ENCODE measurements around the gene NTRK2.

Gene NTRK2

DNA sequence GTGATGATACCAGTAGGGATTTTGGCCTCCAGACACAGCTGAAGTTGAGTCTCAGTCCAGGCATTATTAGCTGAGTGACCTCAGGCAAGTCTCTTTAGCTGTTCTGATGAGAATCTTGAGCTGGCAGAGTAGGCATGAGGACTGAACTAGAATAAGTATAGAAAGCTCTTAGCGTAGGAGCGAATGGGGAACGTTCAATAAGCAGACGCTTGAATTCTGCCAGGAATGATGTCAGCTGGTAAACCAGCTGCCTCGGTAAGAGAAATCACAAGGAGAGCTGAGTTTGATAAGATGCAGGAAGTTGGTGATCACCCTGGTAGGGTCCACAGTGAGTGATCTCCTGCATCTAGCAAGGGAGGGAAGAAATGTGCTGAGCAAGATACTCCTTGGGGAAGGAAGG, 280.4 kb downstream of the NTRK2 start:
- DNase-seq: no peak

DNA sequence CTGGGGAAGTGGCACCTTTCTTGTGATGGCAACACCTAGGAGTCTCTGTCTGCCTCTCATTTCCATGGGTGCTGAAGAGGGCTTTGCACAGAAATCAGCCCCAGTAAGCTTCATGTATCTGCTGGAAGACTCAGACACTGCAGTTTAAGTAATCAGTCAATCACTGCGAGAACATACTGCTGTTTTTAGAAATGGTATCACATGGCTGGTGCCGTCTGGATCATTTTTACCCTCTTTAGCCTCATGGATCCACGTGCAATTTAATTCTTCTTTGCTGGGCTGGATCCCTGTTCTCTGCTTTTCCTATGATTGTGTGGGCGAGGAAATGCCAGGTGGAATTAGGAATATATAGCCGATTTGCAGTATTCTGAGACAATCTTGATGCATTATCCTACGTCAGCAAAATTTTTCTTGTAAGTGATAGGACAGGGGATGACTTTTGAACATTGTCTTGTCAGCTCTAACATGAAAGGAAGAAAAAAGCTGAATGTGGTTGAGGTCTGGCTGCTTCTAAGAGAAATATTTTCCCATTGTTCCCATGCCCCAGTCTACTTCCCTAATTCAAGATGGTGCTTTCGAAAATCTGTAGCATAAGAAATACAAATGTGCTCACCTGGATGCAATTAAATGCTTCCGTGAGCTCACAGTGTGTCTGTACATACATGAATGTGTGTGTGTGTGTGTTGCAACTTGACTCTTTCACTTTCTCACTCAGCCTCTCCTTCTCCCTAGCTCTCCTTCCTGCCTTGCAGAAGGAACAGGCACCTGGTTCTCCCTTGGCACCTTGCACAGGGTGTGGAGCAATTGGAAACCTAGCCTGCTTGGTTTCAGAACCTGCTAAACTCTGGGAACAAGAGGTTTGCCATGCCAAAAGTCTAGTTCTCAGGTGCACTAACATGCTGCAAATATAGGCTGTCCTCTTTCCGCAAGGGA, 281.6 kb downstream of the NTRK2 start:
- DNase-seq: no peak

DNA sequence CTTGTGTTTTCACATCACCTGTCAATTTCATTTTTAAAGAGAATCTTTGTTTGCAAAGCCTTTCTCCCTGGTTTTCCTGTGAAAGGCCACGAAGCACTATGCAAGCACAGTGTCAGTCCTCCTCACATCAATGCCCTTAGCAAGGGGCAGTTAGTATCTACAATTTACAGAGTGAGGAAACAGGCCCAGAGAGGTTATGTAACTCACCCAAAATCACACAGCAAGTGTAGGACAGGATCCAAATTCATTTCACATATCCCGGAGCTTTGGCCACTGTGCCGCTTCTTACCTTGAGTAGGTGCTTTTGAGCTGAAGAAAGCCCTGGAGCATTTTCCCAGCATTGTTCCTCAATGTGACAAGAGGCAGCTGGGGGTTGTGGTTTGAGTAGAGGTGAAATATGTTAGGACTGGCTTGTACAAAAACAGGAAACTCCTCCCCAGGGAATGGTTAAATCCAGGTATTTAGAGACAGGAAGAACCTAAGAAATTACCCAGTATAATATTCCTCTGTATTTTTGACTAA, 283.8 kb downstream of the NTRK2 start:
- DNase-seq: no peak

DNA sequence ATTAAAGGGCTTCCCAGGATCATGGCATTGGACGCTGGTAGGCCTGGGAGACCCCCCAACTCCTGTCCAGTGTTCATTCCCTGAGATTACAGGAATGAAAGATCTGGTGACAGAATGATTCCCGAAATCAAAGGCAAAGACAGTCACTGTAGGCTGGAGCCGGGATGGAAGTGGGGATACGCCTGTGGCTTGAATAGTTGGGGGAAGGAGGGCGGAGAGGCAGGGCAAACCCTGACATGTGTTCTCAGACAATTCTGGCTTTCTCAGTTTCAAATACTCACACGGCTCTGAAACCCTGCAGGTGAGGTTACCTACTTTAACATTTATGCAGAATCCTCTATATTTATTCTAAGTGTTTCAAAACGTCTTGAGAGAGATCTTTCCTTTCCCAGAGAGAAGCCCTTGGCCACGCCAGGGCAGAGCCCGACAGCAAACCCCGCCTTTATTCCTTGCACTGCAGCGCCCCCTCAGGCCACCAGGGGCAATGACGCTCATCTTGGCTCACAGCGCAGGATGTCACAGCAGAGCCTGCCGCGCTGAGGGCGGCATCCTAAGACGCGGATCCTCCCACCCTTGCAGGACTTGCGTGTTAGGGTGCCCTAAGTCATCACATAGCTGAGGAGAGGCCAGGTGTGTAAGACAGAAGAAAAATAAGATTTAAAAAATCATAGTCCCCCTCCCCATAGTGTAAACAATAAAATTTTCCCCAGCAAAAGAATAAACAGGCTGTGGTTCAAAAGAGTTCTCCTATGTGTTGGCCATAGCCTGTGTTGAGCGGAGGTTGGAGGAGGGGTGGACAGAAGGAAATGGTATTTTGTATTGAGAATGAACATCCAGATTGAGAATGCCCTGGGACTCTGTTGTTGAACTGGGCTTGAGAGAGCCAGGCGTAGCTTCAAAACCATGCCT, 284.5 kb downstream of the NTRK2 start:
- peak in 1 of 2 experiments; percentile 0 for DNase-seq

DNA sequence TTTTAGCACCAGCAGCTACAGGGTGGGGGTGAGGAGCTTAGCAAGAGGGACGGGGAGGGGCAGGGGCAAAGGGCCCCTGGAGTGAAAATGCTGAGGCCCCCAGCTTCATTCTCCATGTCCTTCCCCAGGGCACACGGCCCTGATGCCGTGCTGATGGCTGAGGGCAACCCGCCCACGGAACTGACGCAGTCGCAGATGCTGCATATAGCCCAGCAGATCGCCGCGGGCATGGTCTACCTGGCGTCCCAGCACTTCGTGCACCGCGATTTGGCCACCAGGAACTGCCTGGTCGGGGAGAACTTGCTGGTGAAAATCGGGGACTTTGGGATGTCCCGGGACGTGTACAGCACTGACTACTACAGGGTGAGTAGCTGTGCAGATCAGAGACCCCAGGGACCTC, 285.6 kb downstream of the NTRK2 start:
- no peak for DNase-seq

DNA sequence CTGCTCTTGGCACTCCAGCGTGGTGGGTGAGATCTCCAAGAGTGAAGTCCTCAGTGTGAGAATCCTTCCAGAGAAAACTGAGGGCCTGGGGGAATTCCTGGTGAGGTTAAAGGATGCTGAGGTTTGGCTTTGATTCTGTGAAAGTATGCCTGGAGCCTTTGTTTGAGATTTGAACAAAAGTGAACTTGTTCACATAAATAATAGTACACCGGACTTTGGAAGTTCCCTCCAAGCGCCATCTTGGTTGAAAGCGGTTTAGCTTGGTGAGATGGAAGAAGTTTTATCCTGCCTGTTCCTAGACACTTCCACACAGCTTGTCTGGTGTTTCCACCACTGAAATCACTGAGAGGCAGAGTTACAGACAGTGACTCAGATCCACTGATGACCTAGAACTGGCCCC, 286.4 kb downstream of the NTRK2 start:
- DNase-seq: no peak

DNA sequence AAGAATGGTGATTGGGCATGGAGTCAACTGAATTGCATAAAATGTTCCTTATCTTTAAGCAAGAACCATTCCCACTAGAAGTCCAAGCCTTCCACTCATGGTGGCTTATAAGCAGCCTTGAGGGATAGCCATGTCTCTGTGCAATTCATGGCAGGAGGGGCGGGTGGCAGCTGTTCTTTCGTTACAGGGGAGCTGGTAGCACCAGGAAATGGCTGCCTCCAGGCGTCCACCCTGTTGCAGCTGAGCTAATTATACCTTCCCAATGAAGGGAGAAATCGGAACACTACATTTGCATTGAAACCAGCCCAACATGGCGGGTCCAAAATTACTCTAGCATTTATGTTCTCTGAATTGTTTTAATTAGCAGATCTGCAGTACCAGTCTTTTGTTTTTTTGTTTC, 289.8 kb downstream of the NTRK2 start:
- DNase-seq: no peak

DNA sequence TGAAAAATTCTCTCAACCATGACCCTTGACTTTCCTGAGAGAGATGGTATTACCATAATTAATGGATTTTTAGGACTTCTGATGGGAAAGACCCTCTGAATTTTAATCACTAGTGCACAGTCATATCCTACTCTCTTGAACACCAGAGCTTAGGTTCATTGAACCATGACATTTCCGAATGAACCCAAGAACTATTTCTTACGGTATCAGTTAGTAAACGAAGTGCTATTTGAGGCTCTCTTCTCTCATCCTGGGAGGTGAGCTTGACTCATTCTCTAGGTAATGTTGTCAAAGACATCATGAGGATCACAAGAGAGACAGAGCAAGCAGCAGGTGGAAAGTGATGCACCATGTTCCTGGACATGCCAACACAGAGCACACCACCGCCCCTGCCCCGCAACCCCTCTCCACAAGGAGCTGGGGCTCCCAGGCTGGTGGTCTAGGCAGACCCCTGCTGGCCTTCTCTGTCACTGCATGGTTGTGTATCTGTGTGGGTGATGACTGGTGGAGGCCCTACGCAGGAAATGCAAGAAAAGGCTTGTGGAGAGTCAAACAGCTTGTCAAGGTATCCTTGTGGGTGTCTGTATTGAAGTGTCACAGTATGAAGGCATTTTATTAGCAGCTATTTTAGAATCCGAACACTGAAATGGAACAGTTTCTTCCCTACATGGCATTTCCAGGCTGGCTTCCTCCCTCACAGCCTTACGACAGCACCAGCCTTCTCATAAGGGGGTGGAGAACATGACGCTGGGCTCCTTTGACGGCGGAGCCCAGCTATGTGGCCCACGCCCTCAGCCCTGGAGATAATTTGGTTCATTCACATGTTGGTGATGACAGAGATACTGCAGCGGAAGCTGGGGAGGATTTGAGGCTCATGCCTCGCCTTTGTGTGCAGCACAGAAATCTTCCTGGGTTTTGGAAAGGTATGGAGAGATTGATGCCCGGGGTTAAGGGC, 297.6 kb downstream of the NTRK2 start:
- no peak for DNase-seq

DNA sequence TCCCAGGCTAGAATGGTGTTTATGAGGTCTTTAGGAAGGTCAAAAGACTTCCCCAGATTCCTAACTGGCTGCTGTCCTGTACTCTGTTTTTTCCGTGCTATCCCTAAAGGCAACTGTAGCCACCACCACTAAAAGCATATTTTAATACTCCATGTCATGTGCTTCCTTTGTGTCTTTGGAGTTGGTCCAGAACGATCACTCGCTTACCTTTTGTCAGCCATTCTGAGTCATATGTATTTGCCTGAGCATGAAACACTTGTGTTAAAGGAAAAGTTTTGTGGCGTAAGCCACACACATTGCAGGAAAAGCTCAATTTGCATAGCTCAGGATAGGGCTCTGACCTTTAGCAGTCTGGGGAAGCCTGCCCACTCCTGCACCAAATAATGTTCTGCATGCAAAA, 299.6 kb downstream of the NTRK2 start:
- DNase-seq: no peak

DNA sequence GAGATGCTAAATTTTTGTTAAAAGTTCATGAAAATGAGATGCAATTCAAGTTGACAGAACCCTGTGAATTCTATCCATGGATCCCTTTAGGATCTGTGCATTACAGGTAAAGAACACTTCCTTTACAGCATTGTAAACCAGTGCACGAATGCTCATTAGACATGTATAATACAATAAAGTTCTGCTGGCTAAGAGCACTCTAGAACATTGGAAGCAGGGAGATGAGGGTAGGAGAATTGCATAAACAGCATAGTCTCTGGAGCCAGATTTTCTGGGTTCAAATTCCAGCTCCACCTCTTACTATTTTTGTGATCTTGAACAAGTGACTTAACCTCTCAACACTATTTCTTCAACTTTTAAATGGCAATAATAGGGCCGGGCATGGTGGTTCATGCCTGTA, 300.2 kb downstream of the NTRK2 start:
- DNase-seq: no peak

DNA sequence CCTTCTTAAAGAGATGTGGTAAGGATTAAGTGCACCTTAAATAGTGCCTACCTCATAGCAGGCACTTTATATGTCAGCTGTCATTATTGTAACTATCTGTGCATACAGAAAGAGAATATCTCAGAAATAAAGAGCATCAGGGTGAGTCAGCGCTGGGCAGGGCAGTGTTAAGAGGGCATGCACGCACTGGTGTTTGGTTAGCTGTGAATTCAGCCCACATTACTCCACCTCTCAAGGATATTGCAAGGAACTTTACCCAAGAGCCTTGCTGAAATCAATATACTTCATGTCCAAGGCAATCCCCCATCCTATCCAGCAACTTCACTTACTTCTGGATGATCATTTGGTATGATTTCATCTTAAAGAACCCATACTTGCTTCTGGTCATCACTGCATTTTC, 300.9 kb downstream of the NTRK2 start:
- no peak for DNase-seq

DNA sequence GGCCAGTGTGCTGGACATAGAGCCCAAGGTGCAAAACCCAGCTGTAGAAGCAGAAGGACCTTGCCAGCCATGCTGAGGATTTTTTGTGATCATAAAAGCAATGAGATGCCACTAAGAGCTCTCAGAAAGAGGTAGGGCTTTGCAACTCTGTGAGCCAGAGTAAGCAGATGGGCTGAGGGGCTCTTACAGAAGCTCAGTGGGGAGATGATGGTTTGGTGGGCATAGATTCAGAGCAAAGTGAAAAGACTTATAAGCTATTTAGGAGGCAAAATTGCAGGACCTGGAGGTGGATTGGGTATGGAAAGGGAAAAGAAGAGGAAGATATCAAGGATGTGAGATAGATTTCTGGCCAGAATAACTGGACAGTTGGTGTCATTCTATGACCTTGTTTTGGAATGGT, 302.0 kb downstream of the NTRK2 start:
- DNase-seq: no peak

DNA sequence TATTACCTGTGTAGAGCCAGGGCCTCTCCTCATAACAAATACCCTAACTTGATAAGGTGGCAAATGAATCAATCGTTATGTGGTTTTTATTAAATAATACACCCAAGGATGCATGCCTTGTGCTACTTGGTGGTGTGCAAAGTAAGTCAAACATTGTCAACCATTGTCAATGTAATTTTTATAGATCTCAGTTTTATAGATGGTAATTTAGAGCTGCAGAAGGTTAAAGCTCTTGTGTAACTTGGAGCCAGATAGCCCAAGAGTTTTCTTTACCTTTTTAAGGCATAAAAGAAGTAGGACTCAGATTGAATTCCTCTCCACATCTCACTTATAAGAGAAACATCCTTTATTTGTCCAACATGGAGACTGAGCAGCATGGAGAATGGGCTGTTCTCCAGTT, 304.7 kb downstream of the NTRK2 start:
- no peak for DNase-seq

DNA sequence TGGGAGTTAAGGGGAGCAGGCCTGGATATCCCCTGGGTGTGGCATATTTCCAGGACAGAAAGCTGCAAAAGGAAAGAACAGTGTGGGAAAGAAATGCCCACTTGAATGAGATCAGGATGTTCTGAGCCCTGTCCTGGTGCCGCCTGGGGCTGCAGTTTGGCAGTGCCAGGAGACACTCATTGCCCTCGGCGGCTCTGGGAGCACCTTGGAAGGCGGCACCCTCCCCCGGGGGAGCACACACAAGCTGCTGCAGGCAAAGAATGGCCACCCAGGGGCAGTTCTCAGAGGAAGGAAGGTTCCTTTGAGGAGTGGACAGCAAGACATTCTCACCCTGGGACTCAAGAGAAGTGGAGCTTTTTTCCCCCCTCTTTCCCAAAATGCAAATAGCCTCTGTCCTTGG, 305.3 kb downstream of the NTRK2 start:
- DNase-seq: no peak

DNA sequence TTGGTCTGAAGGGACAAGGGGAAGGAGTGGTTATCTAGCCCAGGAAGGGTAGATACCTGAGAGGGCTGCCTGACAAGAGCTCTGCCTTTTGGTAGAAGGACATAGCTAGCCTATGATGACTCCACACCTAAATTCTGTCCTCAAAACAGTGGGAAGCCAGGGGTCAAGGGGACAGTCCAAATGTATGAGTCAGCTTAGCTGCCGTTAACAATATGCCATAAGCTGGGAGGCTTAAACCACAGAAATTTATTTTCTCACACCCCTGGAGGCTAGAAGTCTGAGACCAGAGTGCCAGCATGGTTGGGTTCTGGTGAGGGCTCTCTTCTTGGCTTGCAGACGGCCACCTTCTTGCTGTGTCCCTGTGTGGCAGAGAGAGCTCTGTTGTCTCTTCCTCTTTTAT, 306.4 kb downstream of the NTRK2 start:
- no peak for DNase-seq

DNA sequence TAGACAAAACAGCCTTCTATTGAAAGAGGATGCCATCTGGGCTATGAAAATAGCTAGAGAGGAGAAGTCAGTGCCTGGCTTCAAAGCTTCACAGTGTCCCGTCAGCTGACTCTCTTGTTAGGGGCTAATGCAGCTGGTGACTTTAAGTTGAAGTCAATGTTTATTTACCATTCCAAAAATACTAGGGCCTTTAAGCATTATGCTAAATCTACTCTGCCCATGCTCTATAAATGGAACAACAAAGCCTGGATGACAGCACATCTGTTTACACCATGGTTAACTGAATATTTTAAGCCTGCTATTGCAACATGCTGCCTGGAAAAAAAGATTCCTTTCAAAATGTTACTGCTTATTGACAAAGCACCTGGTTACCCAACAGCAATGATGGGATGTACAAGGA, 309.1 kb downstream of the NTRK2 start:
- no peak for DNase-seq

DNA sequence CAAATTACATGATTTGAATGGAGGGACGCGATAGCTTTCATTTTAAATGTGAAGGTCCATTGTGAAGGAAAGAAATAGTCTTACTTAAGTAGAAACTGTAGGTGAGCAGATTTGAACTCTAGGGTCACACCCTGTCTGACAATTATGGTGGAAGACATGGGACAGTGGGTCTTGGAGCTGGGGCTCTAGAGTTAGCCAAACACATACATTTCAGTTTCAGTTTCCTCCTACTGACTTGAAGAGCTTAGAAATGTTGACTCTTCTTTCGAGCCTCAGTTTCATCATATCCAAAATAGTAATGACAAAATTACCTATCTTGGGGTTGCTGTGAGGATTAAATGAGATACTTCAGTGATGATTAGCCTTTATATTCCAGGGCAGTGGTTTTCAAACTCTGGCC, 314.2 kb downstream of the NTRK2 start:
- no peak for DNase-seq

DNA sequence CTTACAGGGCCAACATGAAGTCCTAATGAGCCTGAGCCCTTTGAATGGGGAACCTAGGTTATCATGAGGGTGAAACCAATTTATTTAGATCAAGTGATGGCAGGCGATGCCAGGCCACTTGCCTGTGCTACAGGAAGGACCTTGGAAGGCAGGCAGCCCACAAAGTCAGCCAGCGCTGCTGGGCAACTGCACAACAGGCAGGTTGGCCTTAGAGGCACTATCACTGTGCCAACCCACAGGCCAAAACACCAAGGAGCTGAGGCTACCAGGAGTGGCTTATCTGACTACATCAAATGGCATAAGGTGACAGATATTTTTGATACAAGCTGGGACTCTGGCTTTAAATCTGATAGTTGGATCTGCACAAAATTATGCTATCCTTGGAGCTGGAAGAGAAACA, 319.1 kb downstream of the NTRK2 start:
- DNase-seq: no peak

DNA sequence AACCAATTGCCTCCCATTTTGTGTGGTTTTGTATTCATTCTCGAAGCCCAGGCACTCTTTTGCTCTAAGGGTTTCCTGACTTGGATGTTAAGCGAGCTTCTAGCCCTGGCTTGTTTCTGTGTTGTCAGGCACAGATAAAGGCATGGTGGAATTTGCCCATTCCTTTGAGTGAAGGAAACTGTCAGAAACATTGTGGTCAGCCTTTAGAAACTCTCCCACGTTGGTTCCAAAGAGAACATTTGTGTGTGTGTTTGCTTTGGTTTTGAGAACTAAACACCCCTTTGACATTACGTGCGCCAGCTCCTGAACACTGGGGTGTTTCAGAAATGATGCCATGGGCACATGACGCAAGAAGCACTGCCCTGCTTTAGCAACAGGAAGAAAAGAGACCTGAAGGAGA, 320.9 kb downstream of the NTRK2 start:
- no peak for DNase-seq

DNA sequence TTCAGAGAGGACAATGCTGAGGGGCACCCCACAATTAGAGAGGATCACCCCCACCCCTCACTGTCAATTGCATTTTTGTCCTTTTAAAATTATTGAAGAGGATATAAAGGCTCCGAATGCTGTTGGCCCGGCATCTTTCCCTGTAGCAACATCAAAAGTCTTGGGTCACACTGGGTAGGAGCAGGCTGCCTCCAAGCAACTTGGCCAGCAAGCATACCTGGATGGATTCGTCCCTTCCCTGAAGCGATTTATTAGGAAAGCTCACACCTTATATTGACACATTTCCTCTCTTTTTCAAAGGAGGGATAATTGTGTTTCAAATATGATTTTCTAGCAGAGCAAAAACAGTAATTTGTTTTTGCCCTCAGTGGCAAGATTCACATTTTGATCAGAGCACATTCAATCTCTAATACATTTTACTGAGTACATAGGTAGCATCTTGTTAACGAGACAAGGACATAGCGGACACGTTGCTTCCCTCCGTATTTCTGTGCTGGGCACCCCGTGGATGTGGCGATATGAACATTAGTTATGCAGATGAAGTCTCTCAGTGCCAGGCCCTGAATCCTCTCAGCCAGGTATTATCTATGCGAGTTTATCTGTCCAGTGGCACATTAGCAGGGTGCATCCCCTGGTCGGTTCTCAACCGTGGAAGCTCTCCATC, 321.5 kb downstream of the NTRK2 start:
- DNase-seq: no peak

DNA sequence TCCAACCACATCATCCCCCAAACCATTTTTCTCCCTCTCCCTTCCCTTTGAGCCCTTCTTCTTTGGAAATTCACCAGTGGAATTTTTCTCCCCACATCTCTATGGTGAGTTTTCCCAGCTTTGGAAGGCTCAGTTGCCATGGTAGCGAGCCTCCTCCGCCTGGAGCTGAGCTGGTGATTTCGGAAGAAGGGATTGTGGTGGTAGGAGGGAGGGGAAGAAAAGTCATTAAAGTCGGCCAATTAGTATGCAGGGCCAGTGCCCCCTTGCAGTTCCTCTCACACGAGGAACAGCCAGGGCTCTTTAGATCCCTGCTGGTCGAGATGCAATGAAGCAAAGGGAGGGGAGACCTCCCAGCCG, 322.0 kb downstream of the NTRK2 start:
- DNase-seq: no peak

DNA sequence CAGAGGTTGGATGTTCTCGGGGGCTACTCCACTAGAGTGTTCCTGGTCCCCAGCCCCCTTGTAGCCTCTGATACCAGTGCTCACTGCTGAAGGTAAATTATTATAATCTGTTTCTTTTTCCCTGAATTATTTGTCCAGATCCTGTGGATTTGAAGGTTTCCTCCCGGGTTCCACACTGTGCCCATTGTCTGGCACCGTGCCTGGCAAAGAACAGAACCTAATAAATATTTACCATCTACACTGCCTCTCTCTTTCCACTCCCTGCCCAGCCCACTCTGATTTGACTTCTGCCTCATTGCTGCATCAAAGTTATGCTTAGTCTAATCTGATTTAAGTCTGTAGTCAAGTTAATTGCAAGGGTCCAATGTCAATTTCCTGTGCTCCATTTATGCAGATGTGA, 322.9 kb downstream of the NTRK2 start:
- DNase-seq: no peak
